ENCODE measurements around the gene ADISSP.
A peak's percentile ranks its signal among the peaks of the same experiment; 100 is the strongest.

Gene ADISSP

DNA sequence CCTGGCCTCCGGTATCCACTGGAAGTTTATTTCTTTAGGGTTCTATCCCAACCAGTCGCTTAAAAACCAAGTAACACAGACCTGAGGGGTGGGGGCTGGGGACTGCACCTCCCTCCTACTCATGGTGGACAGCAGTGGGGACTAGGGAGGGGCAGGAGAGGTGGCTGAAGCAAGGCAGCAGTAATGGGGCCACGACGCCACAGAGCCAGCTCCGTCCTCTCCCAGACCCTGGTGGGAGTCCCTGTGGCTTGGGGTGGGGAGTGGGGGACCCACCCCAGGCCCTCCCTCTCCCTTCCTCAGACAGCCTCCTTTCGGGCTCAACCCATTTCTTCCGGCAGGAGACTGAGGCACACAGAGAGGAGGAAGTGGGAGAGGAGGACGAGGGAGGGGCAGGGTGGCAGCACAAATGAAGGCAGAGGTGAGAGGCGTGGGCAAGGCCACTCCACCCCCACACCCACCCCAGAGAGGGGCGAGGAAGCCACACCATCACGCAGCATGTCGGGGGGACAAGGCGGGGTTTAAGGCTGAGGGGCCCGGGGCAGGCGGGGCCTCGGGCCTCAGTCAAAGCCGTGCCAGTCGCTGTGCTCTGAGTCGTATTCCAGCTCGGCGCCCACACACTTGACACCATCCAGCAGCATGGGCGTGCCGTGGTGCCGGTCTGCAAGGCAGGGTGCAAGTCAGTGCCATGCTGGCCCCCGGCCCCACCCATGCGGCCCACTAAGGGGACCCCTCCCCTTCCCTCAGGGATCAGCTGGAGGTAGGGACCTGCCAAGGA lies 13.9 kb downstream of the ADISSP start:
- DNase-seq, result no peak

DNA sequence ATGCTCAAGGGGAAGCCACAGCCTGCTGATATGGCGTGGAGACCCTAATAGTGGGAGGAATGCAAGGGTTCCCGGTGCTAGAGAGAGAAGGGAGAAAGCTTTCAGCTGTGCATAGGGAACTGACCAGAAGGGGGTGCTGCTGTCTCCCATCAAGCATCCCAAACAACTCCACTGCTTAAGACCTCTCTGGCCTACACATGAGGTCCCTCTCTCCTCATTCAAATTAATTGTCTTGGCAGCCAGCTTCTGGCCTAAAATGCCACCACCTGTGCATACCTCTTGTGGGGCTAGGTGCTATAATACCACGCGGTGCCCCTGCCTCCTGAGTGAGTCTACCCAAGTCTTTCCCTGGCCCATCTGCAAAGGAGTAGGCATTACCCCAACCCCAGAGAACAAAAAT lies 14.5 kb downstream of the ADISSP start:
- DNase-seq, result peak; percentile 63

DNA sequence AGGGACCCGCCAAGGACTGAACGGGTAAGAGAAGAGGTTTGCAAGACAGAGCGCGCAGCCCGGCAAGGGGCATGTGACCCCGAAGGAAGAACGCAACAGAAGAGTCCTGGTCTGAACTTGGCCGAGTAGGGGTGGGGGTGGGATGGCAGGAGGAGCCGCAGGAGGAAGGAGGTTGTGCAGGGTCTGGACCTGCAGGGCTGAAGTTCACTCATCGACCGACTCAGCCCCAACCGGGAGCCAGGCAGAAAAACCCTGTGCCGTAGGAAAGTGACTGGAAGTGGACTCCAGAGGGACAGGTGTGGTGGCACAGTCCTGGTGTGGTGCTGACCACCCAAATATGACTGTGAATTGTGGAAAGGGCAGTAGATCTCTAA lies 15.2 kb downstream of the ADISSP start:
- no peak for DNase-seq

DNA sequence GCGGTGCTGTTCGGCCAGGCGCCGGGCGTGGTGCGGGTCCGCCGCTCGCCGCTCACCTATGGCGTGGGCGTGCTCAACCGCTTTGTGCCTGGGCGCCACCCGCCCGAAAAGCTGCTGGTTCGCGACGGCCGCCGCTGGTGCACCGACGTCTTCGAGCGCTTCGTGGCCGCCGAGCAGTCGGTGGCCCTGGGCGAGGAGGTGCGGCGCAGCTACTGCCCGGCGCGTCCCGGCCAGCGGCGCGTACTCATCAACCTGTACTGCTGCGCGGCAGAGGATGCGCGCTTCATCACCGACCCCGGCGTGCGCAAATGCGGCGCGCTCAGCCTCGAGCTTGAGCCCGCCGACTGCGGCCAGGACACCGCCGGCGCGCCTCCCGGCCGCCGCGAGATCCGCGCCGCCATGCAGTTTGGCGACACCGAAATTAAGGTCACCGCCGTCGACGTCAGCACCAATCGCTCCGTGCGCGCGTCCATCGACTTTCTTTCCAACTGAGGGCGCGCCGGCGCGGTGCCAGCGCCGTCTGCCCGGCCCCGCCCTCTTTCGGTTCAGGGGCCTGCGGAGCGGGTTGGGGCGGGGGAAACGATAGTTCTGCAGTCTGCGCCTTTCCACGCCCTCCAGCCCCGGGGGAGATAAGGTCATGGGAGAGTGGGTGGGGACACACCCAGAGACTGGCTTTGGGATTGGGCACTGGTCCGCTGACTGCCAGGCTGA lies 15.7 kb downstream of the ADISSP start:
- DNase-seq, result peak; percentile 80

DNA sequence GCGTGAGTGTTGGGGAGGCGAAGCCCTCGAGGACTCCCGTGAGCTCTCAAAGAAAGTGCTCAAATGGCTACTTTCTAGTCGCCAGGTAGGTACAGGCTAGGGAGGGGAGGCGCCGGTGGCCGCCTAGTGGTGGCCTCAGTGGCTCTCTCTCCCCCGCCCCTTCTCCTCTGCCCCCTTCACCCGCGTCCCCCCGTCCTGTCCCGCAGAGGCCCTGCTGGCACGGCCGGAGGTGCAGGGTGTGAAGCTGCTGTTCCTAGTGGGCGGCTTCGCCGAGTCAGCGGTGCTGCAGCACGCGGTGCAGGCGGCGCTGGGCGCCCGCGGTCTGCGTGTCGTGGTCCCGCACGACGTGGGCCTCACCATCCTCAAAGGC lies 16.3 kb downstream of the ADISSP start:
- DNase-seq, result no peak

DNA sequence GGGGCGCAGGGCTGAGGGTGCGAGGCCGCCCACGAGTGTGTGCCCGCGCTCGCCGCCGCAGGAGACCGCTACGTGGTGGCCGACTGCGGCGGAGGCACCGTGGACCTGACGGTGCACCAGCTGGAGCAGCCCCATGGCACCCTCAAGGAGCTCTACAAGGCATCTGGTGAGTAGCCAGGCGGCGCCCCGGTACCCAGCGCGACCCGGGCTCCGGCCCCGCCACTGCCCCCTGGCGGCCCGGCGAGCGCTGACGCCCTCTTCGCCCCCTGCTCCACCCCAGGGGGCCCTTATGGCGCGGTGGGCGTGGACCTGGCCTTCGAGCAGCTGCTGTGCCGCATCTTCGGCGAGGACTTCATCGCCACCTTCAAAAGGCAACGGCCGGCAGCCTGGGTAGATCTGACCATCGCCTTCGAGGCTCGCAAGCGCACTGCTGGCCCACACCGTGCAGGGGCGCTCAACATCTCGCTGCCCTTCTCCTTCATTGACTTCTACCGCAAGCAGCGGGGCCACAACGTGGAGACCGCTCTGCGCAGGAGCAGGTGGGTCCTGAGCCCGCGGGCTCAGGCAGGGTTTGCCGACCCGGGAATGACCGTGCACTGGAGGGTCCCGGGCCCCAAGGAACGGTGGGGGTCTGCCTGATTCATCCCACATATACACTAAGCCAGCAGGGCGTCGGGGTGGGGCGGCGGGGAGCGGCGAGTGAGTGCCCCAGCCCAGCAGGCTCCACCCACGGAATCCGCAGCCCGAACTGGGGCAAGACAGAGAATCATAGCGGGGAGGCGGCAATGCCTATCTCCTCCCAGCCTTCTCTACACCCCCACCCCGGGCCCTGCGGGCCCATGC lies 17.6 kb downstream of the ADISSP start:
- DNase-seq, result peak; percentile 47

DNA sequence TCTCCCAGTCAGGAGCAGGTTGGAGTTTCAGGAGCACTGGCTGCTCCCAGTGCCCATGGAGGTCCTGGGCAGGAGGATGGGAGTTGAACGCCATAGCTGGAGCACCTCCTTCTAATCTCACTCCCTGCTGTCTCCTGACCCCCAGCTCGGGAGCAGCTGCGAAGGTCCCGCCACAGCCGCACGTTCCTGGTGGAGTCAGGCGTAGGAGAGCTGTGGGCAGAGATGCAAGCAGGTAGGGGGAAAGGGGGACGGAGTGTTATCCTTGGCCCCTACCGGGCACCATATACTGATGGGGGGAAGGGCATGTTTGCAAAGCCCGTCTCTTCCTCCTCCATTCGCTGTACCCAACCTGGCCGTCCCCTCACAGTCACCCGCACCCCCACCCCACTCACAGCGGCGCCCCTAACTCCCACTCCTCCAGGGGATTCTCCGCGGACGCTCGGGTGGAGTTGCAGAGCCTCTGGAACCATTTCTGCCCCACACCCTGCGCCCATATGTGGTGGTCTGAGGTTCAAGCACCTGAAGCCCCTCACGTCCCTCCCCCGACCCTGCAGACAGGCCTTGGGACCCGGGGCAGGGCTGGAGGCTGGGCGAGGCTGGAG lies 18.4 kb downstream of the ADISSP start:
- no peak for DNase-seq

DNA sequence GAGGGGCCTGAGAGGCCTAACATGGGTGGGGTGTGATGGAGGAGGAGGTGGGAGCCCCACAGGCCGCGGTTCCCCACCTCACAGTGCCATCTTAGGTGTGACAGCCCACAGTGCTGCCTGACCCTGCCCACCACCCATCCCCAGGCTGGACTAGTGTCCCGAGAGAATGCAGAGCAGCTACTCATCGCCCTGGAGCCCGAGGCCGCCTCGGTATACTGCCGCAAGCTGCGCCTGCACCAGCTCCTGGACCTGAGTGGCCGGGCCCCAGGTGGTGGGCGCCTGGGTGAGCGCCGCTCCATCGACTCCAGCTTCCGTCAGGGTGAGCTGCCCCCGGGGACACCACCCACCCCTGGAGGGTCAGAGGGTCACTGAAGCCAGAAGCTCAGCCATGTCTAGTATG lies 19.5 kb downstream of the ADISSP start:
- no peak for DNase-seq

DNA sequence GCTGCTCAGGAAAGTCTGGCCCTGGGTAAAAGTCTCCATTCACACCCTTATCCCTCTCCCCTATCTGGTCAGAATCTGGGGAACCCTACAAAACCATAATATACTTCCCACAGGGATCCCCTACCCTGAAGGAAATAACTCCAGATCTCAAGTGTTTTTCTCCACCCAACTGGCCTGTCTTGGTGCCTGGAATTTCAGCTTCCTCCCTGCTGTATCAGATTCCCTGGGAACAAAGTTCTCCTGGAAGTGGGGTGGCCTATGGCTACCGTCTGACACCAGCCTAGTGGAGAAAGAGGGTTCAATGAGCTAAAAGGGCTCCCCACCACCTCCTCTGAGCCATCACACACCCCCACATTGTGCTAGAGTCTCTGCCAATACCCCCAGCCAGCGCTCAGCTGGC lies 20.1 kb downstream of the ADISSP start:
- DNase-seq, result no peak

DNA sequence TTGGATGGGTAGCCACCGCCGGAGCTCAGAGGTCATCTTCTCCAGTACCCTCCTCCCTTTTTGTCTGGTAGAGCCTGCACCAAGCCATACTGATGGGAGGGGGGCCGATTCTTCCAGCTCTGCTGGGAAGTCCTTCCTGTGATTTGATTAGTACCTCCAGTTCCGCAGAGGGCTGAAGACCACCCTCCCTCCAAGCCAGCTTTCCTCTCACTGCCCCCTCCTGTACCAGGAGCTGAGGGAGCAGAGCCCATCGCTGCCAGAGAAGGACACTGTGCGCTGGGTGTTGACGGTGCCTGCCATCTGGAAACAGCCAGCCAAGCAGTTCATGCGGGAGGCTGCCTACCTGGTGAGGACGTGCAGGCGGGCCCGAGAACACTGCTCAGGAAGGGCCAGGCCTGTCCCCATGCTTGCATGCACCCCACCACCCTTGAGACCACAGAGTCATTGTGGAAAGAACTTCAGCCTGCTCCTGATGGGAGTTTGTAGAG lies 21.8 kb downstream of the ADISSP start:
- DNase-seq, result no peak

DNA sequence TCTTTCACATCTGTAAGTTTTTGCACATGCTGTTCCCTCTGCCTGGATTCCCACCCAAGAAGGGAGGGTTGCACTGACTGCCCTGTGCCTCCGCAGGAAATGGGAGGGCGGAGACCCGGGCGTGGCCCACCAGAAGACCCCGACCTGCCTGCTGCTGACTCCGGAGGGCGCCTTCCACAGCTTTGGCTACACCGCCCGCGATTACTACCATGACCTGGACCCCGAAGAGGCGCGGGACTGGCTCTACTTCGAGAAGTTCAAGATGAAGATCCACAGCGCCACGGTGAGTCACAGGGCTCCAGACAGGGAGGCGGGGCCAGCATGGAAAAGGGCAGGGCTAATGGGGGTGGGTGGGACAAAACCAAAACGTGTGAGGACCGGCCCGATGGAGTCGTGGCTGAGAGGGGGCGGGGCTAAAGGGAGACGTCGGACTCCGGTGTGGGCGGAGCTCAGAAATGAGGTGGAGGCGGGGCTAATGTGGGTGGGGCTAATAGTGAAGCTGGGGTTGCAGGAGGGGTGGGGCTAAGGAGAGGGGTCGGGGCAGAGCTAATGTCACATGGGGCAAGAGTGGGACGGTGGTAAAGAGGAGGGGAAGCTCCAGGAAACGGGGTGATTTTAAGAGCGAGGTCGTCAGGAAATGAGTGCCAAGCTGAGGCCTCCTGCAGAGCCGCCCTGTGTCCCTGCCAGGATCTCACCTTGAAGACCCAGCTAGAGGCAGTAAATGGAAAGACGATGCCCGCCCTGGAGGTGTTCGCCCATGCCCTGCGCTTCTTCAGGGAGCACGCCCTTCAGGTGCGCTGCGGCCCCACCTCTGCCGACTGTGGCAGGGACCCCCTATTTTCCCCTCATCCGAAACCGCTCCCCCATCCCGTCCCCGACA lies 22.5 kb downstream of the ADISSP start:
- DNase-seq, result peak; percentile 85

DNA sequence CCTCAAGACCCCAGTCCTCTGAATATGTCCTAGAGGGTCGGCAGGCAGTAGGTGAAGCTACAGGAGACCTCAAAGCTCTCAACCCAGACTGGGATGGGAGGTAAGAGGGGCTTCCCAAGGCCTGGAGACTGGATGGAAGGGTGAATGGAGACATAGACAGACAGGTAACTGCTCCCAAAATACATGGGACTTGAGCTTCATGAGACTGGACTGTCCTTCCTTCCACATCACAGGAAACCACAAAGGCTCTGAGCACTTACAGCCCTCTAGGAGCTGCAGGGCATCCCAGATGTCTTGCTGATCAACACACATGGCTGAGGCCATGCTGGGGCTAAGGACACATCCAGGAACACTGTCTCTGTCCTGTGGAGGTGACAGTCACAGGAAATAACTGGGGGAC lies 23.5 kb downstream of the ADISSP start:
- DNase-seq, result no peak

DNA sequence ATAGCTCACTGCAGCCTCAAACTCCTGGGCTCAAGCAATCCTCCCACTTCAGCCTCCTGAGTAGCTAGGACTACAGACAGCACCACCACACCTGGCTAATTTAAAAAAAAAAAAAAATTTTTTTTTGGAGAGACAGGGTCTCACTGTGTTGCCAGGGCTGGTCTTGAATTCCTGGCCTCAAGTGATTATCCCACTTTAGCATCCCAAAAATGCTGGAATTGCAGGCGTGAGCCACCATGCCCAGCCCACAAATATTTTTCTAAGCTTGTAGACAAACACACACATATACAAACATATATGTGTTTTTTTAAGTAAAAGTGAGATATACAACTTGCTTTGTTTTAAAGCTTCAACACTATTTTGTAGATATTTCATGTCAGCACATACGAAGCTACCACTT lies 24.3 kb downstream of the ADISSP start:
- no peak for DNase-seq

DNA sequence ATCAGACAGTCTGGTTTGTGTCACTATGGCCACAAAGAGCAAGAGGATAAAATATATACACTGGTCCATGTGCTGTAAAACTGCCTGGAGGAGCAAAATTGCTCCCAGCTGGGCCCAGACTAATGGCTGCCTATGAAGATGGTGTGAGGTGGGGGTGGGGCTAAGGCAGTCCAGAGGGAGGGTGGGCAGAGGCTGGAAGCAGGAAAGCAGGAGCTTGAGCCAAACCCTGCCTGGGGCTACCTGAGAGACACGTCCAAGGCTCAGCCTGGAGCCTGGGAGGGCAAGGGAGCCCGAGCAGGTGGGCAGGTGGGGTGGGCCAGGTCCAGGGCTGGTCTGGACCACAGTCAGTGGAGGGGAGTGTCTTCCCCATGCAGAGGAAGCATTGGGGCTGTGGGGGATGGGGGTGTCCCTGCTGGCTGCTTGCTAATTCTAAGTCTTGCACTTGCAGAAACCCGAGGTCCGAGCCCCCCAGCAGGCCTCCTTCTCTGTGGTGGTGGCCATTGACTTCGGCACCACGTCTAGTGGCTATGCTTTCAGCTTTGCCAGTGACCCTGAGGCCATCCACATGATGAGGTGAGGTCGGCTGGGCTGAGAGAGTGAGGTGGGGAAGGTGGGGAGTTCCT lies 25.6 kb downstream of the ADISSP start:
- no peak for DNase-seq

DNA sequence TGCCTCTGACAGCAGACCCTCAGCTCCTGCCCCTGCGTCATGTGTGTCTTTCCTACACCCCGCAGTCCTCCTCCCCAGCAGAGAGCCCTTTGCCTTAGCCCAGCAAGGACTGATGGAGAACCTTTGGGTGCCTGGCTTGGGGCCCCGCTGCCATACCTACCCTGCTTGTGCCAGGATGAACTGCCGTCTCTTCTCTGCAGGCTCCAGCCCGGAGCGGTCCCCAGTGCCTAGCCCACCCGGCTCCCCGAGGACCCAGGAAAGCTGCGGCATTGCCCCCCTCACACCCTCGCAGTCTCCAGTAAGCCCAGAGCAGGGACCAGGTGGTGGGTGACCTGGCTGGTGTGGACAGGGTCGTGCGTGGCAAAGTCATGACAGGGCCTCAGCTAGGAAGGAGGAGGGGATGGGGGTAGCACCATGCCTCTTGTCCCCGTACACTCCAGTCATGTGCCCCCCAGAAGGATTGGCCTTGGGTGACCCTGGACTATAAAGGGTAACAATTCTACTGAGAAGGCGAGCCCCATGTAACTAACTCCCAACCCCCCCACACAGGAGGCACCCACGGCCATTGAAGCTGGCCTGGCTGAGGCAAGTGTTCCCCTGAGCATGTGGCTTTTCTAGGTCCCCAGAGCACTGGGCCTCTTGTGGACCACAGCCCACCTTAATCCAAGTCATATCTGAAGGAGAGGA lies 26.8 kb downstream of the ADISSP start:
- no peak for DNase-seq

DNA sequence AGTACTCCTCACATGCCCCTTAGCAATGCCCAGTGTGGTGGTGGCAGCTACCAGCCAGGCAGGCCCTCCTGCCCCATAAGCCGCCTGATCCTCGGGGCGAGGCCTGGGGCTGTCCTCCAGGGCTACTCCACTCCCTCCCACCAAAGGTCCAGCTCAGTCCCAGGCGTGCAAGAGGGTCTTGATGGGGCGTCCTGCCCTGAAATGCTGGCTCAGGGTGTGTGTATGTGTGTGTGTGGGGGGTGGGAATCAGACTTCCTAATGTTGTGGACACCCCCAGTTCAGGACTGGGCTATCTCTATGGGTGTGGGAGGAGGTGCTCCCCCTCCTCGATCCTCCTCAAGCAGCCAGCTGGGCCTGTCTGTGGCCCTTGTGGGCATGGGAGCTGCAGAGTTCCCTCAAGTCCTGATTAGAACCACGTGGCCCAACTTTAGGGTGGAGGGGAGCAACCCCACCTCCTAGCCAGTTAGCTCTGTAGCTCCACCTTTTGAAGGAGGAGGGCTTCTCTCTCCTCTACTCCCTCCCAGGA lies 27.6 kb downstream of the ADISSP start:
- no peak for DNase-seq

DNA sequence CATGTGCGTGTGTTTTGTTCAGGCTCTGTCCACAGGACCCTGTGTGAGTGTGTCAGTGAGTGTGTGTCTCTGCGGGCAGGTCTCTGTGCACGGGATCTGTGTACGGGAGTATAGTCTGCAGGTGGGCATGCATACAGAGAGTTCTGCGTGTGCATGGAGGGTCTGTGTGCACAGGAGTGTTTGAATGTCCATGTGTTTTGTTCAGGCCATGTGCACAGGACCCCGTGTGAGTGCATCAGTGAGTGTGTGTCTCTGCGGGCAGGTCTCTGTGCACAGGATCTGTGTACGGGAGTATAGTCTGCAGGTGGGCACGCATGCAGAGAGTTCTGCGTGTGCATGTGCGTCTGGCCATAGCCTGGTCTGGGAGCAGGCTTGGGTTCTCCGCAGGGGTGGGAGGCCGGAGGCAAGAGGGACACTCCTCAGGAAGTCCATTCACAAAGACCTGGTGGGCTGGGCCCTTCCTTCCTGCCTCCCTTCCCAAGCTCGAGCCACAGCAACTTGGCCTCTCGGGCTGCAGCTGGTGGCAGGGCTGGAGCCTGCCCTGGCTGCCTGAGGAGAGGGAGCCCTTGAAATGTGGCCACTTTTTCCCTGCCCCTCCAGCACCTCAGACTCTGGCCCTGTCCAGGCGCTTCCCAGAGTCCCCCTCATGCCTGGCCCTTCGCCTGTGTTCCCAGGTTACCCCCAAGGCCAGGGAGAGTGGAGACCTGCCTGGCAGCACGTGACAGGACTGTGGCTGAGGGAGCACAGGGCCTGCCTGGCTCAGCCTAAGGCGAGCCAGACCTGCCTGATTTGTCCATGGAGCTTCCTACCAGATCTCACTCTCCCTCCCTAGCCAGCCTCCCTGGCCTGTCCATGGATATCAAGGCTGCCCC lies 28.3 kb downstream of the ADISSP start:
- no peak for DNase-seq

DNA sequence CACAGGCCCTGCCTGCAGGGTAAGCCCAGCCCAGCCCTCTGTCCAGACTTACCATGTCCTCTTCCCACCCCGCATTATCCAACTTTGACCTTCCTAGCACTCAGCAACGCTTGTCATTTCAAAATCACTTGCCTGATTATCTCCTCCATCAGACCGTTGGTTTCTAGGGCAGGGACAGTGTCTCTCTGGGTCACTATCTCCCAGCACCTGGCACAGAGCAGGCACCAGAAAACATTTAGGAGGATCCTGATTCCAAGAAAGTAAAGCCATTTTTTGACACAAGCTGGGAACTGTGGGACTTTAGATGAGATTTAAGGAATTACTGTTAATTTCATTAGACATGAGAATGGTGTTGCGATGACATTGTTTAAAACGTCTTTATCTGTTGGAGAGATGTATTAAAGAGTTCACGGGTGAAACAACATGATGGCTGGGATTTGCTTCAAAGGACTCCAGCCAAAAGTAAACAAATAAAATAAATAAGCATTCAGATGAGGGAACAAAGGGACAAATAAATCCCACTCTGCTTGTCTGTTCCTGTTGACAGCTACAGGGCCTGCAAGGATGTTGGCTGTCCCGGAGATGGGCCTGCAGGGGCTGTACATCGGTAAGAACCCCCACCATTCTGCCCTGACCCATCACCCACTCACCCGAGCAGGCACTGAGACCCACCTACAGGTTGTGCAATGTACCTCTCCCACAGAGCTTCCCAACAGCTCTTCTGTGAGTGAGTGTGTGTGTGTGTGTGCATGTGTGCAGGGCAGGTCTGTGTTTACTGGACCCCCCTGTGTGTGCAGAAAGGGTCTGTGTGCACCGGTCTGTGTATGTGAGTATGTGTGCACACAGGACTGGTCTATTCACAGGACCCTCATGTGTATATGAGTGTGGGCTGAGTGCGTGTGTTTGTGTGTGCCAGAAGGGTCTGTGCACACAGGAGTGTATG lies 29.2 kb downstream of the ADISSP start:
- no peak for DNase-seq

DNA sequence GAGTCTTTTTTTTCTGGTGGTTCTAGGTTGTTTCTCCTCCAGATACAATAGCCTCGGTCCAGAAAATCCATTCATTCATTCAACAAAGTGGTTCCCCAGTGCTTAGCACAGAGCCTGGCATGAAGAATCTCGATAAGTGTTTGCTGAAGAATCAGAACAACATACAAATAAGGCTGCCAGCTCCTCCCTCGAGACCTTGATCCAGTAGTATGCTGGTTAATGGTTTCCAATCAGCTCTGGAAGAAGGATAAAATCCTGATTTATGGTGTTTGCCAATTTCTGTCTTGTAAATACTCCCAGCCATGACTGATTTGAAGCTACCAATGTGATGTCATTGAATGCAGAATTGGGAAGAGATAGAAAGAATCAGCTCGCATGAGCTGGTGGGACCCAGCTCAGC lies 31.8 kb downstream of the ADISSP start:
- no peak for DNase-seq

All from NCI-H526 treated with DMSO at 0.1 percent for 48 hours (cell line).